SJSA1 (cell line): ENCODE data around the gene SARM1. TPM values are rescaled to one million over a fixed set of nuclear protein-coding genes. Genes with fewer than 3 reads are reported as not detected.

Source experiments
- DNase-seq, 2 experiments: peaks; one replicate each; pipeline ENCODE4 v3.0.0-alpha.2; 2015 to 2020; ENCODE audit warnings: low spot score in 2 of 2, low read depth in 1 of 2
- H3K27ac ChIP-seq: fragments of 250-450 bp; sonication (Bioruptor Pico); 2 replicates; pipeline ENCODE4 v1.5.1; 2020; ENCODE audit warnings: mild to moderate bottlenecking, moderate library complexity
- H3K27me3 ChIP-seq: fragments of 250-450 bp; sonication (Bioruptor Pico); replicated peaks from 2 replicates; pipeline ENCODE4 v1.5.1; 2020; ENCODE audit warnings: mild to moderate bottlenecking, moderate library complexity
- H3K36me3 ChIP-seq: fragments of 250-450 bp; sonication (Bioruptor Pico); 2 replicates; pipeline ENCODE4 v1.5.1; 2020; ENCODE audit warnings: mild to moderate bottlenecking
- H3K4me1 ChIP-seq: fragments of 250-450 bp; sonication (Bioruptor Pico); replicated peaks from 2 replicates; pipeline ENCODE4 v1.6.1; 2021; ENCODE audit warnings: mild to moderate bottlenecking
- H3K4me3 ChIP-seq: fragments of 250-450 bp; sonication (Bioruptor Pico); 2 replicates; pipeline ENCODE4 v1.5.1; 2020; ENCODE audit warnings: mild to moderate bottlenecking
- H3K9me3 ChIP-seq: fragments of 250-450 bp; sonication (Bioruptor Pico); replicated peaks from 2 replicates; pipeline ENCODE4 v1.5.1; 2020; ENCODE audit warnings: mild to moderate bottlenecking
- total RNA-seq: library from RNA; depleted of rRNA; stranded (reverse); fragments of >200 nt; shearing (Covaris generic); gene quantifications from 2 replicates; pipeline ENCODE4 v1.2.3, GENCODE V29; 2014

SARM1 gene
- total RNA-seq, 1 experiment from 2014 or later = 10.8 TPM

- DNase-seq = no peak
- Histone ChIP-seq H3K36me3 (peaks cover 10% of the 10 kb centered on the region), H3K27ac (no peak overlapping the region), H3K9me3 (no peaks in the 10 kb centered on the region), H3K4me3 (no peak overlapping the region), H3K4me1 (no peaks in the 10 kb centered on the region), H3K27me3 (no peaks in the 10 kb centered on the region)
Measured at GRCh38 chr17:28385037-28385400, 13.5 kb downstream of the SARM1 start.

DNA sequence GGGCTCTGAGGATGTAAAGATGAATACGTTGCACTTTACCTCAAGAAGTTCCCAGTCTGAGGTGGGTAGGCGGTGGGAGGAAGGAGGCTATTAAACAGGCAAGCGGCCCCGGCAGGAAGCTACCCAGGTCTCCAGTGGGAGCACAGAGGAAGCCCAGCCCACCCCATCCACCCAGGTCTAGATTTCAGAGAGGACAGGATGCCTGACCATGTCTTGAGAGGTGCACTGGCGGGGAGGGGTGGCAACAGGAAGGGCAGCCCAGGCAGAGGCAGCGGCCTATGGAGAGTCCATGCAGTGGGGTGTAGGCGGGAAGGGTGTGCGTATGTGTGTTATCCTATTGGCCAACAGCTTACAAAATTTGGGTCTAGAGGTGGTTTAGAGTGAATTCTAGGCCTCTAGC, 13.9 kb downstream of the SARM1 start:
- Histone ChIP-seq H3K9me3 (no peaks in the 10 kb centered on the region), H3K27me3 (no peaks in the 10 kb centered on the region), H3K4me3 (no peak overlapping the region), H3K36me3 (peaks cover 12% of the 10 kb centered on the region), H3K27ac (no peak overlapping the region), H3K4me1 (no peaks in the 10 kb centered on the region)
- no peak for DNase-seq

DNA sequence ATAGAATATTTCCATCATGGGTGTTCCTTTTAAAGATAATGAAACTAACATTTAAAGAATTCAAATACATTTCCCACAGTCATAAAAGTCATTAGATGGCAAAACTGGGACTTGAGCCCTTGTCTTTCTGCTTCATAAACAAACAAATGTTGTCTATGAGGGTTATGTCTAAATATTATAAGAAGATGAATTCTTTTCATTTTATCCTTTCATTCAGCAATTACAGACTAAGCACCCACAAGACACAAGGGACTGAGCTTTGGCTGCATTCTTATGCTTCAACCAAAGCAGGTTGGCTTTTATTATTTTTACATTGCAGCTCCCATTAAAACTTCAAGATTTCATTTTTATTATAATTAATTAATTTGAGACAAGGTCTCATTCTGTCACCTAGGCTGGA, 14.9 kb downstream of the SARM1 start:
- H3K4me1 ChIP-seq = no peaks in the 10 kb centered on the region
- no peak overlapping the region for H3K27ac ChIP-seq
- peaks cover 17% of the 10 kb centered on the region for H3K36me3 ChIP-seq
- no peak overlapping the region for H3K4me3 ChIP-seq
- no peak for DNase-seq
- H3K9me3 ChIP-seq = no peaks in the 10 kb centered on the region
- H3K27me3 ChIP-seq = no peaks in the 10 kb centered on the region

DNA sequence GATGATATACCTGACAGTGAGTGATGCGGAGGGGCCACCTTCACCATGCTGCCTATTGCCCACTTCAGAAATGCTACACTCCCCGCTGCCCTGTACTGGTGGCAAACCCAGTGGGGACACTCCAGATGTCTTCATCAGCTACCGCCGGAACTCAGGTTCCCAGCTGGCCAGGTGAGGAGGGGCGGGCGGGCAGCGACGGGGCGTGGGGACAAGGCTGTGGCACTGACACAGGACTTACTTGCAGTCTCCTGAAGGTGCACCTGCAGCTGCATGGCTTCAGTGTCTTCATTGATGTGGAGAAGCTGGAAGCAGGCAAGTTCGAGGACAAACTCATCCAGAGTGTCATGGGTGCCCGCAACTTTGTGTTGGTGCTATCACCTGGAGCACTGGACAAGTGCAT, 16.6 kb downstream of the SARM1 start:
- peaks cover 17% of the 10 kb centered on the region for H3K36me3 ChIP-seq
- H3K4me3 ChIP-seq = no peak overlapping the region
- DNase-seq = no peak
- no peaks in the 10 kb centered on the region for H3K4me1 ChIP-seq
- H3K9me3 ChIP-seq = no peaks in the 10 kb centered on the region
- no peaks in the 10 kb centered on the region for H3K27me3 ChIP-seq
- H3K27ac ChIP-seq = no peak overlapping the region

GRCh38 chr17:28390141-28390540, 18.6 kb downstream of the SARM1 start:
- DNase-seq = no peak
- Histone ChIP-seq H3K27ac (no peak overlapping the region), H3K4me3 (no peak overlapping the region), H3K27me3 (no peaks in the 10 kb centered on the region), H3K36me3 (peaks cover 16% of the 10 kb centered on the region), H3K4me1 (no peaks in the 10 kb centered on the region), H3K9me3 (no peaks in the 10 kb centered on the region)

DNA sequence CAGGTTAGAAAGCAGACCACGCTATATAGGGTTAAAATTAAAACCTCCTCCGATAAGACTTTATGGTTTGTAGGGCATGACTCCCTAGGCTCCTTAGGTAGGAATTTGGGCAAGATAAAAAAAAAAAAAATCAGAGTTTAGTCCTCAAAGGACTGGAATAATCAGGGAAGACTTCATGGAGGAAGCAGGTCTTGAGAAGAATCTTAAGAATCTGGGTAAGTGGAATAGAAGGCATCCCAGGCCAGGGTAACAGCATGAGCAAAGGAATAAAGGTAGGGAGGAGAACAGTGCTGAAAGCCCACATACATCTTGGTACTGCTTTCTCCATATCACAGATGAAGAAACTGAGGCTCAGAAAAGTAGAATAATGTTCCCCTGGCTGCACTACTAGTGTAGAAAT, 19.1 kb downstream of the SARM1 start:
- Histone ChIP-seq H3K36me3 (peaks cover 16% of the 10 kb centered on the region), H3K27me3 (no peaks in the 10 kb centered on the region), H3K9me3 (no peaks in the 10 kb centered on the region), H3K4me1 (no peaks in the 10 kb centered on the region), H3K4me3 (no peak overlapping the region), H3K27ac (no peak overlapping the region)
- no peak for DNase-seq

DNA sequence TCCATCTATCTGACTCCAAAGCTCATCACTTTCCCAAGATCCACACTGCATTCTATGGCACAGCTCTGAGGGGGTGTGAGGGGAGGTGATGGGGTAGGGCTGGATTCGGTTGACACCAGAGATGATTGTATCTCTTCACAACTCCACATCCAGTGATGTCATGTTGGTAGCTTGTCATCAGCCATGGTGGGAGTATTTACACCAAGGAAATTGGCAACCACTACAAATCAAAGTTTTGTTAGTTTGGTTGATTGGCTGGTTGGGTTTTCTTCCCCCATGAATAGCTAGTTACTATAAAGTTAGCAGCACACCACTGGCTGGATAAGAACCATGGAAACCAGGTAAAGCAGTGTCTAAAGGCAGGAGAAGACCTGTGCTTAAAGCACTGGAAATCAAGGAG, 19.5 kb downstream of the SARM1 start:
- H3K9me3 ChIP-seq = no peaks in the 10 kb centered on the region
- H3K27ac ChIP-seq = no peak overlapping the region
- H3K36me3 ChIP-seq = peaks cover 16% of the 10 kb centered on the region
- H3K4me1 ChIP-seq = no peaks in the 10 kb centered on the region
- no peak for DNase-seq
- no peak overlapping the region for H3K4me3 ChIP-seq
- no peaks in the 10 kb centered on the region for H3K27me3 ChIP-seq

DNA sequence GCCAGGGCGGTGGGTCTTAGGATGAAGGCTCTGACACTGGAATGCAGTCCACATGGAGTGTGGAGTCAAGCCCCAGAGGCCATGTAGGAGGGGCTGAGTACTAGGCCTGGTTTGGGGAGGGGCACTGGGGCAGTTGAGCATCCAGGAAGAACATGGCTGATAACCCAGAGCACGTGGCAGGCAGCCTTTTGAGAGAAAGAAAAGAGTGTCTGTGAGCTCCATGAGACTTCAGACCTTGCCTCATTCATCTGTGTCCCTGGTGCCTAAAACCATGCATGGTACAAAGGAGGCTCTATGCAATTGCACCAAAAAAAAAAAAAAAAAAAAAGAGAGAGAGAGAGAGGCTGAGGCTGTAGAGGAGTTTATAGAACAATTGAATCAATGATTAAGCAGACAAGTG, 19.9 kb downstream of the SARM1 start:
- peaks cover 16% of the 10 kb centered on the region for H3K36me3 ChIP-seq

GRCh38 chr17:28392491-28392890, 21.0 kb downstream of the SARM1 start:
- DNase-seq = no peak
- Histone ChIP-seq H3K36me3 (peaks cover 16% of the 10 kb centered on the region), H3K4me3 (no peak overlapping the region), H3K4me1 (no peaks in the 10 kb centered on the region), H3K27me3 (no peaks in the 10 kb centered on the region), H3K9me3 (no peaks in the 10 kb centered on the region), H3K27ac (no peak overlapping the region)

More for the DNA sequence above, 19.9 kb downstream of the SARM1 start:
- DNase-seq = no peak
- H3K4me3 ChIP-seq = no peak overlapping the region
- H3K4me1 ChIP-seq = no peaks in the 10 kb centered on the region
- no peaks in the 10 kb centered on the region for H3K9me3 ChIP-seq
- H3K27ac ChIP-seq = no peak overlapping the region
- no peaks in the 10 kb centered on the region for H3K27me3 ChIP-seq

- no peak overlapping the region for H3K27ac ChIP-seq
- no peaks in the 10 kb centered on the region for H3K27me3 ChIP-seq
- DNase-seq = no peak
- peaks cover 14% of the 10 kb centered on the region for H3K36me3 ChIP-seq
- no peaks in the 10 kb centered on the region for H3K4me1 ChIP-seq
- H3K4me3 ChIP-seq = no peak overlapping the region
- H3K9me3 ChIP-seq = no peaks in the 10 kb centered on the region
Measured at GRCh38 chr17:28394337-28395116, 23.0 kb downstream of the SARM1 start.

DNA sequence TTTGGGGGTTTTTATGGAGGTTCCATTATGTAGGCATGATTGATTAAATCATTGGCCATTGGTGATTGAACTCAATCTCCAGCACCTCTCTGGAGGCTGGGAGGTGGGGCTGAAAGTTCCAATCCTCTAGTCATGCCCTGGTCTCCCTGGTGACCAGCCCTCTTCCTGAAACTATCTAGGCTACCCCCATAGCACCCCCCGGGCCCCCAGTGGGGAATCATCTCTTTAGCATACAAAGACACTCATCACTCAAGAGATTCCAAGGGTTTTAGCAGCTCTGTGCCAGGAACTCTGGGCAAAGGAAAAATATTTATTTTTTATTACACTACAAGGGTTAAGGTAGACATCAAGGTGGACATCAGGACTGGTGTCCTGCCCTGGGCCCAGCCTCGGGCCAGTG, 23.9 kb downstream of the SARM1 start:
- H3K27me3 ChIP-seq = no peaks in the 10 kb centered on the region
- no peaks in the 10 kb centered on the region for H3K9me3 ChIP-seq
- peaks cover 8% of the 10 kb centered on the region; the same call in 1 of the 2 replicates for H3K36me3 ChIP-seq
- no peak for DNase-seq
- no peak overlapping the region for H3K27ac ChIP-seq
- no peaks in the 10 kb centered on the region for H3K4me1 ChIP-seq
- H3K4me3 ChIP-seq = no peak overlapping the region

DNA sequence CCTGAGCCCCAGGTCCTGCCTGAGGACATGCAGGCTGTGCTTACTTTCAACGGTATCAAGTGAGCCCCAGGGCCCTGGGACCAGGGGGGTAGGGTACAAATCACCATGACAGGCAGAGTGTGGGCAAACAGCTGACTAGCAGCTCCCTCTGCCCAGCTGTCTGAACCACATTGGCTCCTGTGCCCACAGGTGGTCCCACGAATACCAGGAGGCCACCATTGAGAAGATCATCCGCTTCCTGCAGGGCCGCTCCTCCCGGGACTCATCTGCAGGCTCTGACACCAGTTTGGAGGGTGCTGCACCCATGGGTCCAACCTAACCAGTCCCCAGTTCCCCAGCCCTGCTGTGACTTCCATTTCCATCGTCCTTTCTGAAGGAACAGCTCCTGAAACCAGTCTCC, 24.5 kb downstream of the SARM1 start:
- no peak overlapping the region for H3K4me3 ChIP-seq
- H3K27ac ChIP-seq = no peak overlapping the region
- H3K27me3 ChIP-seq = no peaks in the 10 kb centered on the region
- H3K36me3 ChIP-seq = 0 out of 2 replicates have a peak, but pooled peaks cover 3% of the 10 kb centered on the region
- DNase-seq = no peak
- no peaks in the 10 kb centered on the region for H3K9me3 ChIP-seq
- no peaks in the 10 kb centered on the region for H3K4me1 ChIP-seq

DNA sequence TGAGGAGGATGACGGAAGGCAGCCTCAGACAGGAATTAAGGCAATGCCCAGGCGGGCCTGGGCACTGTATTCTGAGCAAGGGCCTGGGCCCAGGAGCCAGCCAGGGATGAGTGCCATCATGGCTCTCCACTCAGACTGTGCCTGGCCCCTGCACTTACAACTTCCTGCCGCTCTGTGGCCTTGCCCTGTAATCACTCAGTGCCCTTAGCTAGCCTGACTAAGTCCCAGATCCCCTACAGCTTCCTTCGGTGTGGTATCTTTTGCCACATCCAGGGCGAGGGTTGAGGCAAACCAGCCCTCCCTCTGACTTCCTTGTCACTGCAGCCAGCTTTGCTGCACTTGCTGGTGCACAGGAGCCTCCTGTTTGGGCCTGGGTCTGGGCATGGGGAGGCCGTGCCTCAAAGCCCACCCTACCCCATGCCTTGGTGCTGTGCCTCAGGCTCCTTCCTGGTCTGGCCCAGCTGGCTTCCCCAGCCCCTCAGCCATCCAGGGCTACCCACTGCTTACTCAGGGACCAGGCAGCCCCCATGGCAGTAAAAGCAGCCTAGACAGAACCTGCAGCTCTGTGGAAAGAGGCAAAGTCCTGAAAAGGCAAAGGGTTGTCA, 25.2 kb downstream of the SARM1 start:
- Histone ChIP-seq H3K36me3 (0 out of 2 replicates have a peak, but pooled peaks cover 3% of the 10 kb centered on the region), H3K4me3 (no peak overlapping the region), H3K27me3 (no peaks in the 10 kb centered on the region), H3K27ac (no peak overlapping the region), H3K4me1 (no peaks in the 10 kb centered on the region), H3K9me3 (no peaks in the 10 kb centered on the region)
- DNase-seq = no peak

GRCh38 chr17:28397275-28397674, 25.8 kb downstream of the SARM1 start:
- no peak for DNase-seq
- H3K9me3 ChIP-seq = no peaks in the 10 kb centered on the region
- no peaks in the 10 kb centered on the region for H3K4me1 ChIP-seq

More at GRCh38 chr17:28397275-28397674, 25.8 kb downstream of the SARM1 start:
- Histone ChIP-seq H3K27ac (no peak overlapping the region), H3K4me3 (no peak overlapping the region), H3K36me3 (0 out of 2 replicates have a peak, but pooled peaks cover 3% of the 10 kb centered on the region), H3K27me3 (no peaks in the 10 kb centered on the region)
